ENCODE data around the gene PRKCZ. TPM values are rescaled to one million over a fixed set of nuclear protein-coding genes. Genes with fewer than 3 reads are reported as not detected.

Gene PRKCZ
- total and polyA plus RNA-seq, 2 of the 4 experiments (the other 2 are of a cell fraction): 2.0 to 3.5 TPM

GRCh38 chr1:2046953-2047748, 3.1 kb upstream of the PRKCZ start:
- CTCF ChIA-PET: no interaction called here
- ATAC-seq (ENCODE audit: low read depth) (no peak), DNase-seq (no peak)
- Histone ChIP-seq H3K4me1 (ENCODE audit: control insufficient read depth, insufficient read depth, low read length) (peaks cover 2% of the 10 kb centered on the region; the same call in 1 of the 2 replicates), H3K9me3 (ENCODE audit: control insufficient read depth, insufficient read depth, low read length) (no peaks in the 10 kb centered on the region; the same call in 1 of the 2 replicates), H4K91ac (ENCODE audit: insufficient read depth, low read depth, low read length) (no peak overlapping the region), H2AFZ (replicated peaks; ENCODE audit: low read length, poor library complexity) (no peak overlapping the region), H2AK9ac (replicated peaks; ENCODE audit: low read depth, low read length, poor library complexity) (no peak overlapping the region), H3K56ac (ENCODE audit: extremely low read depth, insufficient read depth, low read length) (no peak overlapping the region), H2BK5ac (ENCODE audit: low read depth, low read length, poor library complexity, severe bottlenecking) (no peak overlapping the region), H3K14ac (replicated peaks; ENCODE audit: low read depth, low read length) (no peak overlapping the region), H3K4me3 (ENCODE audit: insufficient read depth, low read depth, low read length) (no peak overlapping the region), H4K8ac (ENCODE audit: low read depth in 2 of 2, low read length in 2 of 2) (no peak overlapping the region), H3K79me1 (ENCODE audit: low read depth in 1 of 2, low read length in 2 of 2) (no peaks in the 10 kb centered on the region), H4K5ac (ENCODE audit: low read depth, low read length) (no peak overlapping the region), H2BK20ac (ENCODE audit: low read depth, low read length) (no peak overlapping the region), H3K18ac (ENCODE audit: low read depth, low read length) (no peak overlapping the region), H2AK5ac (ENCODE audit: low read depth, low read length) (no peak overlapping the region), H2BK15ac (ENCODE audit: low read depth, low read length) (no peak overlapping the region), H3K9me1 (ENCODE audit: insufficient read depth, low read length) (no peaks in the 10 kb centered on the region), H3K9ac (ENCODE audit: low read depth, low read length) (no peak overlapping the region), H3K23ac (ENCODE audit: low read depth, low read length) (no peak overlapping the region), H3K36me3 (ENCODE audit: control insufficient read depth, insufficient read depth, low read length) (no peaks in the 10 kb centered on the region), H3K4me2 (ENCODE audit: low read depth, low read length) (no peak overlapping the region), H2BK120ac (ENCODE audit: low read depth, low read length) (no peak overlapping the region), H3K27me3 (ENCODE audit: control insufficient read depth, insufficient read depth, low read length) (peaks cover 56% of the 10 kb centered on the region), H4K20me1 (ENCODE audit: insufficient read depth, low read length) (no peaks in the 10 kb centered on the region; the same call in 1 of the 2 replicates), H3K4ac (ENCODE audit: low read depth, low read length) (no peak overlapping the region), H3K27ac (ENCODE audit: insufficient read depth, low read length) (no peak overlapping the region)
- 45% methylated on average over 7 of the region's 25 CpGs; no CpG with 5 or more reads in 1 of the 2 experiments for WGBS, 2 experiments (ENCODE audit: extremely low coverage in 2 of 2, insufficient read length in 1 of 2)
- dilution Hi-C loops (cut with HindIII; ENCODE audit: low sequenced_read_pairs, unreplicated experiment) (no loop called here), intact Hi-C loops (cut with micrococcal nuclease) (loop anchor here (5.0 kb wide), 1 partner anchor 85 kb away; no protein-coding TSS in a partner anchor), in situ Hi-C loops (cut with MboI; ENCODE audit: low sequenced_read_pairs) (loop anchor here (10.0 kb wide), 1 partner anchor 92 kb away; no protein-coding TSS in a partner anchor)
- POLR2A ChIA-PET (ENCODE audit: unreplicated experiment): no interaction called here
- TF ChIP-seq SMC3 (IDR thresholded peaks at IDR 0.05; ENCODE audit: low read depth, low read length): no peak
- no peak for TF ChIP-seq ELK1 (IDR thresholded peaks at IDR 0.05; ENCODE audit: borderline replicate concordance, low read depth, low read length)
- no peak for TF ChIP-seq MXI1 (IDR thresholded peaks at IDR 0.05; ENCODE audit: borderline replicate concordance, low read depth, low read length)
- TF ChIP-seq MAFK (IDR thresholded peaks at IDR 0.05; ENCODE audit: low read depth, low read length): no peak
- no TSS peak for BruUV-seq (replicated peaks)
